H1 (cell line): ENCODE measurements around the gene PTPRE. TPM values are rescaled to one million over a fixed set of nuclear protein-coding genes. Genes with fewer than 3 reads are reported as not detected.

Source experiments
- EGR1 ChIP-seq: IDR thresholded peaks from 2 replicates; pipeline ENCODE4 v1.6.1; 2011; ENCODE audit warnings: low read depth, low read length, borderline replicate concordance
- GABPA ChIP-seq: IDR thresholded peaks from 2 replicates; pipeline ENCODE4 v1.6.1; 2011; ENCODE audit warnings: mild to moderate bottlenecking, low read length, moderate library complexity, borderline replicate concordance; ENCODE audit not compliant: insufficient read depth
- JUND ChIP-seq: IDR thresholded peaks from 2 replicates; pipeline ENCODE4 v1.6.1; 2011; ENCODE audit warnings: mild to moderate bottlenecking, improper control_type of control experiment, low read length
- RFX5 ChIP-seq: IDR thresholded peaks from 2 replicates; pipeline ENCODE4 v1.6.1; 2011; ENCODE audit warnings: low read depth, low read length, improper control_type of control experiment, borderline replicate concordance
- SP1 ChIP-seq: IDR thresholded peaks from 2 replicates; pipeline ENCODE4 v1.6.1; 2011; ENCODE audit warnings: low read depth, low read length
- polyA plus RNA-seq, 7 experiments: library from polyadenylated mRNA; depleted of rRNA in 3 of 7; stranded (reverse) in 5 of 7; unstranded in 2 of 7; fragments of >200 nt in 5 of 7; fragments of 200-250 nt in 2 of 7; gene quantifications; 1 replicate in 5 of 7; 2 replicates in 1 of 7; 4 replicates in 1 of 7; pipeline versions ENCODE4 v1.2.1 to v1.2.3, GENCODE V29; 2011 to 2013; ENCODE audit warnings: missing spikeins in 2 of 7, mixed read lengths in 2 of 7
- total RNA-seq: library from RNA; stranded (reverse); fragmentation: NEBNext Ultra II Directional; extraction: Animal tissue kit (Norgen Biotek cat#: 25700); gene quantifications from 2 replicates; pipeline ENCODE4 v1.2.1, GENCODE V29; 2021
- TF ChIP-seq, protein P1 (sequence below): fragments of 300-600 bp; sonication (generic); IDR thresholded peaks from 2 replicates; pipeline ENCODE4 v1.7.1; 2012; ENCODE audit warnings: low read length, moderate library complexity, mild to moderate bottlenecking, inconsistent platforms; ENCODE audit not compliant: insufficient replicate concordance

PTPRE gene
- total and polyA plus RNA-seq, 2 of the 8 experiments (the other 6 are each of a cell fraction or from before 2014, with no cell fraction given) = 0.33 to 0.54 TPM

DNA sequence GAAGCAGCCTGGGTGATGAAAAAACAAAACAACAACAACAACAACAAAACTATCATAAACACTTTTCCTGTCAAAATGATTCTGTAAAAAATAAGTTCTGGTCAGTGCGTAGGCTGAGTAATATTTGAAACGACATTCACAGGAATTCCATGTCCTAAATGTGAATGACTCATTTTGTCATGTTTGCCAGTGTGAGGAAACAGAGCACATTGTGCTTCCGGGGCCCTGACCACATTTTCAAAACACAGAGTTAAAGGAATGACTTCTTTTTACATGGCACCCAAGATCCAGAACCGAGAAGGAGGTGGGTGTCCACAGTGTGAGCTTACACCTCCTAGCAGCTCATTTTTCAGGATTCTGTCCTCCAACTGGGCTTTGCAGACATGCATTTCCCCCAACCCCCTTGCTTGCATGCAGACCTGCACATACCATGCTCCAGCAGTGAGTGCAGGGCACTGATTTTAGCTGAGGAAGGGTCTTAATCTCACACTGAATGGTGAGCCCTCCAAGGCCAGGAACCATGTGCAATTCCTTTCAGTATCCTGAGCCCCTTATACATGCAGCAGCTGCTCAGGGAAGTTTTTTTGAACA lies 17.2 kb upstream of the PTPRE start (continued):
- TF ChIP-seq, protein P1, sequence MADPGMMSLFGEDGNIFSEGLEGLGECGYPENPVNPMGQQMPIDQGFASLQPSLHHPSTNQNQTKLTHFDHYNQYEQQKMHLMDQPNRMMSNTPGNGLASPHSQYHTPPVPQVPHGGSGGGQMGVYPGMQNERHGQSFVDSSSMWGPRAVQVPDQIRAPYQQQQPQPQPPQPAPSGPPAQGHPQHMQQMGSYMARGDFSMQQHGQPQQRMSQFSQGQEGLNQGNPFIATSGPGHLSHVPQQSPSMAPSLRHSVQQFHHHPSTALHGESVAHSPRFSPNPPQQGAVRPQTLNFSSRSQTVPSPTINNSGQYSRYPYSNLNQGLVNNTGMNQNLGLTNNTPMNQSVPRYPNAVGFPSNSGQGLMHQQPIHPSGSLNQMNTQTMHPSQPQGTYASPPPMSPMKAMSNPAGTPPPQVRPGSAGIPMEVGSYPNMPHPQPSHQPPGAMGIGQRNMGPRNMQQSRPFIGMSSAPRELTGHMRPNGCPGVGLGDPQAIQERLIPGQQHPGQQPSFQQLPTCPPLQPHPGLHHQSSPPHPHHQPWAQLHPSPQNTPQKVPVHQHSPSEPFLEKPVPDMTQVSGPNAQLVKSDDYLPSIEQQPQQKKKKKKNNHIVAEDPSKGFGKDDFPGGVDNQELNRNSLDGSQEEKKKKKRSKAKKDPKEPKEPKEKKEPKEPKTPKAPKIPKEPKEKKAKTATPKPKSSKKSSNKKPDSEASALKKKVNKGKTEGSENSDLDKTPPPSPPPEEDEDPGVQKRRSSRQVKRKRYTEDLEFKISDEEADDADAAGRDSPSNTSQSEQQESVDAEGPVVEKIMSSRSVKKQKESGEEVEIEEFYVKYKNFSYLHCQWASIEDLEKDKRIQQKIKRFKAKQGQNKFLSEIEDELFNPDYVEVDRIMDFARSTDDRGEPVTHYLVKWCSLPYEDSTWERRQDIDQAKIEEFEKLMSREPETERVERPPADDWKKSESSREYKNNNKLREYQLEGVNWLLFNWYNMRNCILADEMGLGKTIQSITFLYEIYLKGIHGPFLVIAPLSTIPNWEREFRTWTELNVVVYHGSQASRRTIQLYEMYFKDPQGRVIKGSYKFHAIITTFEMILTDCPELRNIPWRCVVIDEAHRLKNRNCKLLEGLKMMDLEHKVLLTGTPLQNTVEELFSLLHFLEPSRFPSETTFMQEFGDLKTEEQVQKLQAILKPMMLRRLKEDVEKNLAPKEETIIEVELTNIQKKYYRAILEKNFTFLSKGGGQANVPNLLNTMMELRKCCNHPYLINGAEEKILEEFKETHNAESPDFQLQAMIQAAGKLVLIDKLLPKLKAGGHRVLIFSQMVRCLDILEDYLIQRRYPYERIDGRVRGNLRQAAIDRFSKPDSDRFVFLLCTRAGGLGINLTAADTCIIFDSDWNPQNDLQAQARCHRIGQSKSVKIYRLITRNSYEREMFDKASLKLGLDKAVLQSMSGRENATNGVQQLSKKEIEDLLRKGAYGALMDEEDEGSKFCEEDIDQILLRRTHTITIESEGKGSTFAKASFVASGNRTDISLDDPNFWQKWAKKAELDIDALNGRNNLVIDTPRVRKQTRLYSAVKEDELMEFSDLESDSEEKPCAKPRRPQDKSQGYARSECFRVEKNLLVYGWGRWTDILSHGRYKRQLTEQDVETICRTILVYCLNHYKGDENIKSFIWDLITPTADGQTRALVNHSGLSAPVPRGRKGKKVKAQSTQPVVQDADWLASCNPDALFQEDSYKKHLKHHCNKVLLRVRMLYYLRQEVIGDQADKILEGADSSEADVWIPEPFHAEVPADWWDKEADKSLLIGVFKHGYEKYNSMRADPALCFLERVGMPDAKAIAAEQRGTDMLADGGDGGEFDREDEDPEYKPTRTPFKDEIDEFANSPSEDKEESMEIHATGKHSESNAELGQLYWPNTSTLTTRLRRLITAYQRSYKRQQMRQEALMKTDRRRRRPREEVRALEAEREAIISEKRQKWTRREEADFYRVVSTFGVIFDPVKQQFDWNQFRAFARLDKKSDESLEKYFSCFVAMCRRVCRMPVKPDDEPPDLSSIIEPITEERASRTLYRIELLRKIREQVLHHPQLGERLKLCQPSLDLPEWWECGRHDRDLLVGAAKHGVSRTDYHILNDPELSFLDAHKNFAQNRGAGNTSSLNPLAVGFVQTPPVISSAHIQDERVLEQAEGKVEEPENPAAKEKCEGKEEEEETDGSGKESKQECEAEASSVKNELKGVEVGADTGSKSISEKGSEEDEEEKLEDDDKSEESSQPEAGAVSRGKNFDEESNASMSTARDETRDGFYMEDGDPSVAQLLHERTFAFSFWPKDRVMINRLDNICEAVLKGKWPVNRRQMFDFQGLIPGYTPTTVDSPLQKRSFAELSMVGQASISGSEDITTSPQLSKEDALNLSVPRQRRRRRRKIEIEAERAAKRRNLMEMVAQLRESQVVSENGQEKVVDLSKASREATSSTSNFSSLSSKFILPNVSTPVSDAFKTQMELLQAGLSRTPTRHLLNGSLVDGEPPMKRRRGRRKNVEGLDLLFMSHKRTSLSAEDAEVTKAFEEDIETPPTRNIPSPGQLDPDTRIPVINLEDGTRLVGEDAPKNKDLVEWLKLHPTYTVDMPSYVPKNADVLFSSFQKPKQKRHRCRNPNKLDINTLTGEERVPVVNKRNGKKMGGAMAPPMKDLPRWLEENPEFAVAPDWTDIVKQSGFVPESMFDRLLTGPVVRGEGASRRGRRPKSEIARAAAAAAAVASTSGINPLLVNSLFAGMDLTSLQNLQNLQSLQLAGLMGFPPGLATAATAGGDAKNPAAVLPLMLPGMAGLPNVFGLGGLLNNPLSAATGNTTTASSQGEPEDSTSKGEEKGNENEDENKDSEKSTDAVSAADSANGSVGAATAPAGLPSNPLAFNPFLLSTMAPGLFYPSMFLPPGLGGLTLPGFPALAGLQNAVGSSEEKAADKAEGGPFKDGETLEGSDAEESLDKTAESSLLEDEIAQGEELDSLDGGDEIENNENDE = no peak
- TF ChIP-seq RFX5 (no peak), GABPA (no peak), SP1 (no peak), JUND (no peak), EGR1 (no peak)
